ENCODE measurements around the gene MCM8.

The MCM8 gene

DNA sequence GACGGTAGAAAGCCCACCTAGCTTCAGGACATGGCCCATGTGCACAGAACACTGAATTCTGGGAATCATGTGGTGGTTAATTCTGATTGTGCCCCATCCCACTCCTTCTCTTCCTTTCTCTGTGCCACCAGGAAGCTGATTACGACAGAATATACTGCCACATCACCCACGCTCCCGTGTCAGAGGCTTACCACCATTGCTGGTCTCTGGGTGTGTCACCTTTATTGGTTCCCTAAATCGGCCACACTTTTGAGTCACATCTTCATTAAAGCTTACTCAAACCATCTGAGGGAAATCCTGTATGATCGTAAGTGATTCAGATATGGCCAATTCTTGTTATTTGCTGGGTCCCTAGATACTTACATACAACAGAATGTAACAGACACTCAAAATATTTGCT lies 3.2 kb upstream of the MCM8 start:
- no peak for DNase-seq (ENCODE audit: low read depth)

DNA sequence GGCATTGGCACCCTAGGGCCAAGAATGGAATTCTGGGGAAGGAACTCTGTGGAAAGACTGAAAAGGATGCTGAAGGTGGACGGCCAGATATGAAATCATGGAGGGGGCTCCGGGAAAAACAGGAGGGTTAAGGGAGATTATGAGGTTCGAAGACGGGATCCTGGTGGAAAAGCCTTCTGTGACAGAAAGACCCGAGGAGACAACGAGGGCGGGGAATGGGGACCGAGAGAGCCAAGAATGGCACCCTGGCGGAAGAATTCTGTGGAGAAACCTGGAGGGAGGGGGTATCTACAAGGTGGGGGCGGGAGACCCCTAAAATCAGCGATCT lies 545 bp upstream of the MCM8 start:
- no peak for DNase-seq (ENCODE audit: low read depth)

DNA sequence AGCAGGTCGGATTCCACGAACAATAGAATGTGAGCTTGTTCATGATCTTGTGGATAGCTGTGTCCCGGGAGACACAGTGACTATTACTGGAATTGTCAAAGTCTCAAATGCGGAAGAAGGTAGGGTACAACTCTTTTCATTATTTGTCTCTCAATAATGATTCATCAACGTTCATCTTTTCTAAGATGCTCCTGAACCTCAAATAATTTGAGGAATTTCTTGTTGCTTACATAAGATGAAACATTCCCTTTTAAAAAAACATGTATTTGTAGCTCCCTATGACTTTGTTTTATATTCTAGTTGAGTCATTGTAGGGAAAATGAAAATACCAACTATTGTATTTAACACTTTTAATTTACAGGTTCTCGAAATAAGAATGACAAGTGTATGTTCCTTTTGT lies 17.0 kb downstream of the MCM8 start:
- no peak for DNase-seq (ENCODE audit: low read depth)

DNA sequence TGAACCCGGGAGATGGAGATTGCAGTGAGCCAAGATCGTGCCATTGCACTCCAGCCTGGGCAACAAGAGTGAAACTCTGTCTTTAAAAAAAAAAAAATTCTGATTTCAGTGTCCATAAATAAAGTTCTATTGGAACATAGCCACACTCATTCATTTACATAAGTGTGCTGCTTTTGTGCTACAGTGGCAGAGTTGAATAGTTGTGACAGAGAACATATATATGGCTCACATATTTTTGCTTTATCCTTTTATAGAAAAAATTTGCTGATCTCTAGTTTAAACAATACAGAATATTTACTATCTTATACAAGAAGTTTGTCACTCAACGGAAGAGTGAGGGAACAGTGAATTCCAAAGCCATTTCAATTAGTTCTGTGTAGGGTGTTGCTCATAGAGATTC lies 18.0 kb downstream of the MCM8 start:
- DNase-seq (ENCODE audit: low read depth) = no peak

DNA sequence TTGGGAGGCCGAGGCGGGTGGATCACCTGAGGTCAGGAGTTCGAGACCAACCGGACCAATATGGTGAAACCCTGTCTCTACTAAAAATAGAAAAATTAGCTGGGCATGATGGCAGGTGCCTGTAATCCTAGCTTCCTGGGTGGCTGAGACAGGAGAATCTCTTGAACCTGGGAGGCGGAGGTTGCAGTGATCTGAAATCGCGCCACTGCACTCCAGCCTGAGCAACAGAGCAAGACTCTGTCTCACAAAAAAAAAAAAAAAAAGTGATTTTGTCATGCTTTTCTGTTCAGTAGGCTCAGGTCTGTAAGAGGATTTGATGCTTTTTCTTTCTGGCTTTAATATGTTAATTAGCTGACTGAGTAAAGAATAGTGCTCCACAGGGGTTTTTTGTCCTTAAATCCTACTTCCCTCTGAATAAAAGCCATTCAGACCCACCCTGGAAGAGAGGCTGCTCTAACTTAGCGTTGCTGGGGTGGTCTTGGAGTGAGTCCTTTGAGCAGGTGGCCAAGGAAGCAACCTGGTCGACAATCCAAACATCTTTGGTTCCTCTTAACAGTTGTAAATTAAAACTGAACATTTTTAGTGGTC lies 19.0 kb downstream of the MCM8 start:
- DNase-seq (ENCODE audit: low read depth) = no peak

DNA sequence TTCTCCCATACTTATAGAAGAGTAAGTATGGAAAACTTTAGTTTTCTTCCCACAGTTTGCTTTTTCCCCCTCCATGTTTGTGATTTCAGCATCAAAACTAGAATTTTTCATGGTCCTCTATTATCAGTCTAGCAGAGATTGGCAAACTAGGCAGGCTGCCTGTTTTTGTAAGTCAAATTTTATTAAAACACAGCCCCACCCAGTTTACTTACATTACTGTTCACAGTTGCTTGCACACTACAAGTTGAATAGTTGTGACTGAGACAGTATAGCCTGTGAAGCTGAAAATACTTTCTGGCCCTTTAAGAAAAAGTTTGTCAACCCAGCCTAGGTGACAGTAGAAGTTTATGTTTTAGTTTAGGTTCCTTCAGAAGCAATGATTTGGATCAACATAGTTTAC lies 19.5 kb downstream of the MCM8 start:
- no peak for DNase-seq (ENCODE audit: low read depth)

DNA sequence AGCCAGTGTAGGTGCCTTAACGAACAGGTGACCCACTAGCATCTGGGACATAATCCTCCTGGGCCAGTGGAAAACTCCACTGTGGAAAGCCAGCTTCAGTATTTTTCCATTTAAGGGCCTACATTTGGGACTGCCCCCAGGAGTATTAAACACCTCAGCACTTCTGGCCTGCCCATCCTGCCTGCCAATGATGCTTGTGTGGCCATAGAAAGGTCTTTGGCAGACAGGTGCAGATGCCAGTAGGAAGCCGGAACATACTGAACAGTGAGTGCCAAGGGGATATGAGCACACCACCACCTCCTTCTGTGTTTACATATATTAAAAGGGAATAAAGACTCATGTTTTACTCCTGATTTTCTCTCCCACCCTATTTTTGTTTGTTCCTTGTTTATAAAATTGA lies 19.9 kb downstream of the MCM8 start:
- no peak for DNase-seq (ENCODE audit: low read depth)

DNA sequence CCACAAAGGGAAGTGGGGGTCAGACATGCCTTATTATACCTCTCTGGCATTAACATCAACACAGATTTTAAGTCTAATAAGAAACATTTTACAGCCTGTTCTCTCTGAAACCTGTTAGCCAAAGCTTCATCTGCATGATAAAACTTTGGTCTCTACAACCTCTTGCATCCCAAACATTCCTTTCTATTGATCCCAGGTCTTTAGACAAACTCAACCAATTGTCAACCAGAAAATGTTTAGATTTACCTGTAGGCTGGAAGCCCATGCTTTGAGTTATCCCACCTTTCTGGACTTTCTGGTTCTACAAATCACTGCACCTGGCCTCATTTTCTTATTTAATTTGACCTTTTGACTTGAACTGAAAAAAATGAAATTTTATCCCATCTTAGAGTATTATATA lies 20.8 kb downstream of the MCM8 start:
- DNase-seq (ENCODE audit: low read depth) = no peak

DNA sequence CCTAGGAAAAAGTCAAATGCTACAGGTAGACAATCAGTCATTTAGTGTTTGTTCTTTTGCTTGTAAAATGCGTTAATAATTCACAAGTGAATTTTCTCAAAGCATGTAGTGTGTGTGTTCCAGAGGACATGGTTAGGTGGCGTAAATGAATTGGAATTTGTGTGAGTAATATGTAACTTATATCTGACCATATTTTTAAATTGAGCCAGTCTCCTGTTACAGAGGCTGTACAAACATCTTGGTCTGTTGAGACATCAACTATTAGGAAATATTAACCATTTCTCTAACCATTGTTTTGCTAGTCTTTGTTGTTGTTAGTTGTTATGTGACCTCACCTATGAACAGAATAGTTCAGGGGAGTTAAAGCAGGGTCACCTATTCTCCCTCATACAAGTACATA lies 22.7 kb downstream of the MCM8 start:
- no peak for DNase-seq (ENCODE audit: low read depth)

DNA sequence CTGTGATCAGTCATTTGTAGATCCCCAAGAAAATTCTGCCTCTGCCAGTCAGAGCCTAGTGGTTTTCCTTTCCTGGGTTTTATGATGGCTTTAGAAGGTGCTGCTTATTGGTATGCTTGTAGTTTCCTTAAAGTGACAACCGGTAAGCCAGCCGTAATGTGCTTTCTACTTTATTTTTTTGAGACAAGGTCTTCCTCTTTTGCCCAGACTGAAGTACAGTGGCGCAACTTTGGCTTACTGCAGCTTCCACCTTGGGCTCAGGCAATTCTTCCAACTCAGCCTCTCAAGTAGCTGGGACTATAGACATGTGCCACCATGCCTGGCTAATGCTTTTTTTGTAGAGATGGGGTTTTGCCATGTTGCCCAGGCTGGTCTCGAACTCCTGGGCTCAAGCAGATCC lies 23.5 kb downstream of the MCM8 start:
- no peak for DNase-seq (ENCODE audit: low read depth)

DNA sequence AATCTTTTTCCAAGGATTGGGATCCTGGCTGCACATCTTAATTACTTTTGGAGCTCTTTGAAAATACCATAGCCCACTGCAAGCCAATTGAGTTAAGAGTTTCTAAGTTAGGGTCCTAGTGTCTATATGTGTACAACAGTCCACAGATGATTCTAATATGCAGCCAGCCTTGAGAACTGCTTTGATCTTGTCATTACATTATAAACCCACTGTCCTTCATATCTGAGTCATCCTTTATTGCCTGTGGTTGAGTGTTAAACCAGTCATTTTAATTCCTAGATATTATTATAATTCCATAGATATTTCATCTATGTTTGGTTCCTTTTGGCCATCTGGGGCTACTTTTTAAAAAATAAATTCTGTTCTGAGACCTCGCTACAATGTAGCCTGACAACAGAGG lies 24.1 kb downstream of the MCM8 start:
- DNase-seq (ENCODE audit: low read depth) = no peak

DNA sequence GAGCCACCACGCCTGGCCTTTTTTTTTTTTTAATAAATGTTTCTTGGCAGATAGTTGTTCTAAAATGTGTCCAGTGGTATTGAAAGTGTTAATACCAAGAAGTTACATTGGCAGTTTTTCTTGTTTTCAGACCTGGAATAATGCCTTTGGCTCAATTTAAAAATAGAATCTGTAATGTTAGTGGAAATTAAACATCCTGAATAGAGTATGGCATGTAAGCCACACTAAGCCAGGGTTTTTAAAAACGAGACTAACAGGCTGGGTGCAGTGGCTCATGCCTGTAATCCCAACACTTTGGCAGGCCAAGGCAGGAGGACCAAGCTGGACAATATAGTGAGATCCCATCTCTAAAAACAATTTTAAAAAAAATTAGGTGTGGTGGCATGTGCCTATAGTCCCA lies 25.3 kb downstream of the MCM8 start:
- no peak for DNase-seq (ENCODE audit: low read depth)

DNA sequence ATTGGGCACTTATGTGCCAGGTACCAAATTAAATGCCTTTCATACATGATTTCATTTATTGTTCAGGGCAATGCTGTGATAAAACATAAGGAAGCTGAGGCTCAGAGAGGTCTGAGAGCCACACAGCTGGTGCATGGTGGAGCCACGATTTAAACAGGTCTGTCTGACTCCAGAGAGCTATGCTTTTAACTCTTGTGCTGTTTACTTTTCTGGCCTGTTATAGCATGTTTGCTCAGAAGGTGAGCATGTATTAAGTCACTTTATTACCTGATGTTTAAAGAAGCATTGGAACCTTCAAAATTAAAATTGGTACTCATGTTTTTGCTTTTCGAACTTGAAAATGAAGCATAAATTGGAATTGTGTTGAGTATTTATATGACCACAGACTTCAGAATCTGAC lies 26.8 kb downstream of the MCM8 start:
- DNase-seq (ENCODE audit: low read depth) = no peak

DNA sequence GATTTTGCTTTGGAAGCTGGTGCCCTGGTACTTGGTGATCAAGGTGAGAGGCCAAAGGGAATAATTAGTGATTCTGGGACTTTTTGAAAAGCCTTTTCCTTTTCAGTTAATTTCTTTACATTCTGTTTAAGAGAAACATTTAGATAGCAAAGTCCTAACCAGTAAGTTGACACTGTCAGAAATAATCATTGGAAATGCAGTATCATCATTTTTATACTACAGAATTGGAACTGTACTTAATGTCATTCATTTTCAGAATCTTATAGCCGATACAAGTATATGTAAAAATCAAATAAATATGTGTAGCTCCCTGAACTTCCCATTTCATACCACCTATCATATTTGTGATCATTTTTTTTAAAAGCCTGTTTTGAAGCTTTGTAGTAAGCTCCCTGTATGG lies 27.5 kb downstream of the MCM8 start:
- DNase-seq (ENCODE audit: low read depth) = no peak

DNA sequence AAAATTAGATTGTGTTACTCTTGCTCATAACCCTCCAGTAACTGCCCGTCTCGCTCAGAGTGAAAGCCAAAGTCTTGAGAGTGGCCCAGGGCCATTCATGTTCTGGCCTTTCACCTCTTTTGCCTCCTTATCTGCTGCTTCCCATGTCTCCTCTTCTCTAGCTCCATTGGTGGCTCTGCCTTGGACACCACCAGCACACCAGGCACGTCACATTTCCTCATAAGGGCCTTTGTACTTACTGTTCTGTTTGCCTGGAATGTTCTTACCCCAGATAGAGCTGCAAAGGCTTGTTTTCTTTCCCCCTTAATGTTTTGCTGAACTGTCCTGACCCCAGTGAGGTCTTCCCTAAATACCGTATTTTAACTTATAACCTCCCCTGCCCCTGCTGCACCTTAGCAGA lies 29.3 kb downstream of the MCM8 start:
- DNase-seq (ENCODE audit: low read depth) = no peak

DNA sequence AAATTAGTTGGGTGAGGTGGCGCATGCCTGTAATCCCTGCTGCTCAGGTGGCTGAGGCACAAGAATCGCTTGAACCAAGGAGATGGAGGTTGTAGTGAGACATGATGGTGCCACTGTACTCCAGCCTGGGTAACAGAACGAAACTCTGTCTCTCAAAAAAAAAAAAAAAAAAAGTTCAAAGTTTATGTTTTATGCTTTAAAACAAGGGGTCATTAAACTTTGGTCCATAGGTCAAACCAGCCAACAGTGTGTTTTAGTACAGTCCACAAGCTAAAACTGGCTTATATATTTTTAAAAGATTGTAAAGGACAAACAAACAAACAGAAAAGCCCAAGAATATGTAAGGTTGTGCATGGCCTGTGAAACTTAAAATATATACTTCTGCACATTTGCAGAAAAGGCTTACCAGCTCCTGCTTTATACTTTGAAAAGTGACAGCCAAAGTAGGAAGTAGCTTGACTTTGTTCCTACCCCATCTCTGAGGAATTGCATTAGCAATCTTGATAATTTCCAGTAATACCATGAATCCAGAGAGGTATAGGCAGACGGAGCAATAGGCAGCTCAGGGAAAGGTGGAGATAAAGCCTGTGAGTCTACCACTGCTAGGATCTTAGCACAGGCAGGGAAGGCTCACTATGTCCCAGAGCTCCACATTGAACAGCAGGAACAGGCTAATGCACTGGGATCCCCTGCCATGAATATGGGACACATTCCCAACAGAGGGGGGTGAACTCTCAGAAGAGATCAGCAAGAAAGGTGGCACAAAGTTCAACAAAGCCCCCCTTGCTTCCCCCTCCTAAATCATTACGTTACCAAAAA lies 30.5 kb downstream of the MCM8 start:
- no peak for DNase-seq (ENCODE audit: low read depth)

DNA sequence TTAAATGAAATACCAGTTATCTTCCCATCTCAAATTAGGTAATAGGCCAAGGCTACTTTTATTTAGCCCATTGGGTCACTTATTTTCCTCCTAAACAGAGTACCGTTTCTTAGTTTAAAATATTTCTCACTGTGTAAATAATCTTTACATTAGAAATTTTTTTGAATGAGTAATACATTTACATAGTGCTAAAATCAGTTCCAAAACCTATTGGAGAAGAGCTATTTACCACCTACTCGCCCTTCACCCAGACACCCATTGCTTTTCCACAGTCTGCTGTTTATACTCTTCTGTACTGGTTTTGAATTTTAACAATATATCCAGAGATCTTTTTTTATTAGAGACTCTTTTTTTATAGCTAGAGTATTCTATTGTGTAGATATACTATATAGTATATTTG lies 36.9 kb downstream of the MCM8 start:
- DNase-seq (ENCODE audit: low read depth) = no peak

DNA sequence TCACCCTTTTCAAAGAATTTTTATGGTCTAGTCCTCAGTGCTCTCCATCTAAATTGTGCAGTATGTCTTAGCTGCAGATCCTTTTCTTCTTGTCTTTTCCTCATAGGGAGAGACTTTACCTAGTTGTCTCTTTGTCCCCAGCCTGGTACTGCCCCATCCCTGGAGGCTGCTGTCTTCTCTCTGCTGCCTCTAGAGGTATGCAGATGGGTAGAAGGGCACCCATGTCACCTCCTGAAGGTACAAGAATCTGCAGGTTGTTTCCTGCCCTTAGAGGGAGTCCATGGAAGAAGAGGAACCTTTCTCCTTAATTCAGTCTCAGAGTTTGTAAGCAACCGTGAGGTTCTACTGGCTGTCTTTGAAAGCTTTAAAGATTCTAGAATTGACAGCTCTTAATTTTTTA lies 39.1 kb downstream of the MCM8 start:
- no peak for DNase-seq (ENCODE audit: low read depth)

DNA sequence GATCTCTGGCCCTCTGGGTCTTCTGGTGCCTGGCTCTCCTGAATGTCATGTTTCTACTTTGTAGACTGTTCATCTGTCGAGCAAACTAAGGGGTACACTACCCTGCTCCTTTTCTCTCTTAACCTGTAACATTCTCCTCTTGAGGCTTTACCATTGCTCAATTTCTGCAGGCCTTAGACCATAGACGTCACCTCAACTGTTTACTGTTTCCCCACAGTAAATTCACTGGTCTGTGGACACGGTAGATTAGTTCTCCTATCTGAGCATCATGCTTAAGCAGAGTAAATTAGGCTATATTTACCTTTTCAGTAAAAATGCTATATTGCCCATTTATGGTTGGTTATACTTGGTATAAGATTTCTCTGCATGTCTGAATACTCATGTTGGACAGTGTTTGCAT lies 40.5 kb downstream of the MCM8 start:
- no peak for DNase-seq (ENCODE audit: low read depth)

DNA sequence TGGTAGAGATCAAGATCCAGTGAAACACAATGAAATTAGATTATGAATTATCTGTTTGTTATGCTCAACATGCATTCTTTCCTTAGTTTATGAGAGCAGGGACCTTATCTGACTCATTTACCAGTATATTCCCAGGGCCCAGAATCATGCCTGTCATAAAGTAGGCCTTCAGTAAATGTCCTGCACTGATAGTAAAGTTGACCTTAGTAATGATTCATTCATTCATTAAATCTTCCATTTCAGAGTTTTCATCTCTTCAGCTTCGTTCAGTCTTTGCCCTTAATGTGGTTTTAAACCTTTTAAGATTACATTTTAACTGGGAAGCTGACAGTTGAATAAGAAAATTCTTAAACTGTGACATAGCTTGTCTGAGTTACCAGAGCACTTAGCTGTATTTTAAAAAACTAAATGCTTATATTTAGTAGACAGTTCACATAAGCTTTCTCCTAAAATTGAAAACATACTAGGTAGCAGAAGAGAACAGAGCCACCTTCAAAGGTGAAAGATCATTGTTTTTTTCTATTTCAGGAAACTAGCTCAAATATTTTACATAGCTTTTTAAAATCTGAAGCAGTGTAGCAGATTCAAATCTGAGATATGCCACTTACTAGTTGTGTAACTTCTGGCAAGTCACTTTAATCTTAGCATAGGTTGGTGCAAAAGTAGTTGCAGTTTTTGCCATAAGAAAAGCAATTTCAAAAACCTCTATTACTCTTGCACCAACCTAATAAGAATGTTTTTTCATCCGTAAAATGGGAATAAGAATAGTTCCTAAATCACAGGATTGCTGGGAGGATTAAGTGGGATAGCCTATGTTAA lies 41.4 kb downstream of the MCM8 start:
- DNase-seq (ENCODE audit: low read depth) = peak; percentile 38

DNA sequence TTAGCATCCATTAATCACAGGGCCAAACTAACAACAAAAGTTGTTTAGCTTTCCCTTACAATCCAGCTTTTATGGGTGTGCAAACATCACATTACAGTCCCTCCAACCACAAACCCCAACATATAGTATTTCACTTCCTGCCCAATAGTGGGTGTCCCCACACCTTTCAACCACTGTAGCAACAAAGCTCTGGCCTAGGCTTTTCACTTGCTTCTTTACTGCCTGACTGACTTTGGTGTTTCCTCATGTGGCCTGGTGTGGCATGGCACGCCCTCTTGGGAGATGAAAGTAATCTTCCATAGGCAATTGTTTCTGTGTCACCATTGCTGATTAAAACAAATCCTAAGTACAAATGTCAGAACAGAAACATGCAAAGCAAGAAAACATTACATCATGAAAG lies 46.3 kb downstream of the MCM8 start:
- no peak for DNase-seq (ENCODE audit: low read depth)

DNA sequence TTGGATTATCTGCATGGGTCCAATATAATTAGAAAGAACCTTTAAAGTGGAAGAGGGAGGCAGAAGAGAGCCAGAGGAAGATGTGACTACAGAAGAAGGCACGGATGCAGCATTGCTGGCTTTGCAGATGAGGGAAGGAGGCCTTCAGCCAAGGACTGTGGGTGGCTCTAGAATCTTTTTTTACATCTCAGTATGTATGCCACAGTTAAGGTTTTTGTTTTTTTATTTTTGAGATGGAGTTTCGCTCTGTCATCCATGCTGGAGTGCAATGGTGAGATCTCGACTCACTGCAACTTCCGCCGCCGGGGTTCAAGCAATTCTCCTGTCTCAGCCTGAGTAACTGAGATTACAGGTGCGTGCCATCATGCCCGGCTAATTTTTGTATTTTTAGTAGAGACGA lies 49.3 kb downstream of the MCM8 start:
- DNase-seq (ENCODE audit: low read depth) = no peak

DNA sequence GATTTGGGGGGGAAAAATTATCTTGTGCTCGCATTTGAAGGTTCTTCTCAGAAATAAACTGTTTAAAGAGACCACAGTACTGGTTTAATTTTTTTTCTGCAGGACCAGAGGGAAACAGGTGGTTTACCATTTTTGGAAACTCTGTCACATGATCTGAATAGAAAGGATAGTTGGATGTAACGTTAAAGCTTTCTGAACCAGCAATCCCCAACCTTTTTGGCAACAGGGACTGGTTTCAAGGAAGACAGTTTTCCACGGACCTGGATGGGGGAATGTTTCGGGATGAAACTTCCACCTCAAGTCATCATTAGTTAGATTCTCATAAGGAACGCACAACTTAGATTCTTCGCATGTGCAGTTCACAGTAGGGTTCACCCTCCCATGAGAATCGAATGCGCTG lies 50.4 kb downstream of the MCM8 start:
- no peak for DNase-seq (ENCODE audit: low read depth)

DNA sequence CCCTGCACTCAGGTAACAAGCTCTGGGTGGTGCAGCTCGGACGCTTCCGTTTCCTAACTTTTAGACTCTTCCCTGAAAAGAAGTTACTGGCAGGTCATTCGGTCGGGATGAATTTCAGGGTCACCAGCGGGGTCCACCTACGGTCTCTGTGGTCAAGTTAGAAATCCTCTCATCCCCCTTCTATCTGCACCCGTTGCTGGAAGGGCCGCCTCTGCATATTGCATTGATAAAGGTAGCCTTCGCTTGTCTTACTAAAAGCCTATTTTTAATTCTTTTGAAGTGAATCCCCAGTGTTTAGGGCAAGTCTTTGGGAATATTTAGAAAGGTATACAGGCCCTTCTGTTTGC lies 56.1 kb downstream of the MCM8 start:
- no peak for DNase-seq (ENCODE audit: low read depth)
